ENCODE data around the gene CENPP. TPM values are rescaled to one million over a fixed set of nuclear protein-coding genes. Genes with fewer than 3 reads are reported as not detected.

The CENPP gene
- total and polyA plus RNA-seq, 3 experiments from 2014 or later, result 2.5 to 20.9 (median 19.5) TPM

GRCh38 chr9:92463387-92463786, 137.6 kb downstream of the CENPP start:
- peaks cover 0 to 1% (median 0%) of the 10 kb centered on the region in 3 donors for H3K36me3 Mint-ChIP-seq
- Histone ChIP-seq H3K36me3 (ENCODE audit: insufficient read depth, low read length) (no peaks in the 10 kb centered on the region), H3K27me3 (ENCODE audit: insufficient read depth, low read length, poor library complexity, severe bottlenecking) (no peaks in the 10 kb centered on the region), H3K27ac (ENCODE audit: low read depth, low read length) (no peak overlapping the region), H3K4me3 (ENCODE audit: low read length) (no peak overlapping the region), H3K4me1 (ENCODE audit: insufficient read depth, low read length) (no peaks in the 10 kb centered on the region), H3K9me3 (ENCODE audit: low read length) (no peaks in the 10 kb centered on the region)
- H3K4me1 Mint-ChIP-seq, result no peaks in the 10 kb centered on the region
- POLR2A ChIA-PET, result no interaction called here
- no peaks in the 10 kb centered on the region for H3K9me3 Mint-ChIP-seq
- no peak overlapping the region for H3K4me3 Mint-ChIP-seq
- CTCF ChIA-PET, result no interaction called here
- no peaks in the 10 kb centered on the region for H3K27me3 Mint-ChIP-seq
- DNase-seq, result no peak
- no peak overlapping the region for H3K27ac Mint-ChIP-seq

GRCh38 chr9:92463984-92464383, 138.2 kb downstream of the CENPP start:
- CTCF ChIA-PET, result no interaction called here

DNA sequence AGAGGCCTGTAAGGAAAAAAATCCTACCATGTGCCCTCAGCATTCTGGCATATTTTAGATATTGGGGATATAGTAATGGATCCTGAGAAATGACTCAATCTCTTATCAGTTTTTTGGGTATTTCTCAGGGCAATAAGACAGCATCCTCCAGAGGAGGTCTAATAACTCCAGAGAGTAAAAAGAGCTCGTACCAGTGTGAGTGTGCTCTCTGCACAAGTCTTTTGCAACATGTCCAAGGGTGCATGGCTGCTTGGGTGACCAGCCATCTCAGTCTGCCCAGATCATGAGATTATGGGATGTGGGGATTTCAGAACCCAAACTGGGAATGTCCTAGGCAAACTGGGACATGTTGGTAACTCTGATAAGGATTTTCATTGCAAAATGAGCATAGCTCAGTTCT, 141.3 kb downstream of the CENPP start:
- Mint-ChIP-seq H3K36me3 (peaks cover 0 to 1% (median 0%) of the 10 kb centered on the region in 3 donors), H3K9me3 (no peaks in the 10 kb centered on the region), H3K27me3 (peaks cover 0 to 2% of the 10 kb centered on the region in 2 donors), H3K27ac (no peak overlapping the region), H3K4me3 (no peak overlapping the region), H3K4me1 (no peaks in the 10 kb centered on the region)
- no peaks in the 10 kb centered on the region for H3K9me3 ChIP-seq (ENCODE audit: low read length)
- ChIA-PET CTCF (no interaction called here), POLR2A (no interaction called here)
- no peaks in the 10 kb centered on the region for H3K4me1 ChIP-seq (ENCODE audit: insufficient read depth, low read length)
- H3K4me3 ChIP-seq (ENCODE audit: low read length), result no peak overlapping the region
- no peaks in the 10 kb centered on the region for H3K36me3 ChIP-seq (ENCODE audit: insufficient read depth, low read length)
- no peak for DNase-seq
- H3K27me3 ChIP-seq (ENCODE audit: insufficient read depth, low read length, poor library complexity, severe bottlenecking), result no peaks in the 10 kb centered on the region
- H3K27ac ChIP-seq (ENCODE audit: low read depth, low read length), result no peak overlapping the region

More at GRCh38 chr9:92463984-92464383, 138.2 kb downstream of the CENPP start:
- H3K27me3 ChIP-seq (ENCODE audit: insufficient read depth, low read length, poor library complexity, severe bottlenecking), result no peaks in the 10 kb centered on the region
- H3K27me3 Mint-ChIP-seq, result no peaks in the 10 kb centered on the region
- POLR2A ChIA-PET, result no interaction called here
- H3K9me3 Mint-ChIP-seq, result no peaks in the 10 kb centered on the region
- no peaks in the 10 kb centered on the region for H3K4me1 Mint-ChIP-seq
- H3K9me3 ChIP-seq (ENCODE audit: low read length), result no peaks in the 10 kb centered on the region
- no peak overlapping the region for H3K27ac Mint-ChIP-seq
- H3K36me3 ChIP-seq (ENCODE audit: insufficient read depth, low read length), result no peaks in the 10 kb centered on the region
- no peak for DNase-seq
- H3K27ac ChIP-seq (ENCODE audit: low read depth, low read length), result no peak overlapping the region
- no peak overlapping the region for H3K4me3 Mint-ChIP-seq
- no peaks in the 10 kb centered on the region for H3K4me1 ChIP-seq (ENCODE audit: insufficient read depth, low read length)
- no peak overlapping the region for H3K4me3 ChIP-seq (ENCODE audit: low read length)
- peaks cover 0 to 1% (median 0%) of the 10 kb centered on the region in 3 donors for H3K36me3 Mint-ChIP-seq

- no peaks in the 10 kb centered on the region for H3K27me3 ChIP-seq (ENCODE audit: insufficient read depth, low read length, poor library complexity, severe bottlenecking)
- ChIA-PET CTCF (no interaction called here), POLR2A (no interaction called here)
- H3K36me3 ChIP-seq (ENCODE audit: insufficient read depth, low read length), result no peaks in the 10 kb centered on the region
- H3K27ac Mint-ChIP-seq, result no peak overlapping the region
- H3K4me1 Mint-ChIP-seq, result no peaks in the 10 kb centered on the region
- no peak overlapping the region for H3K4me3 Mint-ChIP-seq
- no peak overlapping the region for H3K4me3 ChIP-seq (ENCODE audit: low read length)
- H3K36me3 Mint-ChIP-seq, result peaks cover 0 to 1% (median 0%) of the 10 kb centered on the region in 3 donors
- no peaks in the 10 kb centered on the region for H3K9me3 Mint-ChIP-seq
- no peaks in the 10 kb centered on the region for H3K9me3 ChIP-seq (ENCODE audit: low read length)
- H3K4me1 ChIP-seq (ENCODE audit: insufficient read depth, low read length), result no peaks in the 10 kb centered on the region
- DNase-seq, result no peak
- peaks cover 0 to 2% of the 10 kb centered on the region in 2 donors for H3K27me3 Mint-ChIP-seq
- no peak overlapping the region for H3K27ac ChIP-seq (ENCODE audit: low read depth, low read length)
Measured at GRCh38 chr9:92467511-92467910, 141.8 kb downstream of the CENPP start.

- no peak overlapping the region for H3K4me3 ChIP-seq (ENCODE audit: low read length)
- no peak overlapping the region for H3K4me3 Mint-ChIP-seq
- no peaks in the 10 kb centered on the region for H3K4me1 Mint-ChIP-seq
- DNase-seq, result no peak
- CTCF ChIA-PET, result no interaction called here
- H3K9me3 Mint-ChIP-seq, result no peaks in the 10 kb centered on the region
- H3K36me3 ChIP-seq (ENCODE audit: insufficient read depth, low read length), result no peaks in the 10 kb centered on the region
- H3K27me3 Mint-ChIP-seq, result peaks cover 0 to 2% of the 10 kb centered on the region in 2 donors
- POLR2A ChIA-PET, result no interaction called here
- H3K36me3 Mint-ChIP-seq, result peaks cover 0 to 1% (median 0%) of the 10 kb centered on the region in 3 donors
- no peaks in the 10 kb centered on the region for H3K9me3 ChIP-seq (ENCODE audit: low read length)
- no peaks in the 10 kb centered on the region for H3K27me3 ChIP-seq (ENCODE audit: insufficient read depth, low read length, poor library complexity, severe bottlenecking)
- H3K4me1 ChIP-seq (ENCODE audit: insufficient read depth, low read length), result no peaks in the 10 kb centered on the region
- H3K27ac Mint-ChIP-seq, result no peak overlapping the region
- H3K27ac ChIP-seq (ENCODE audit: low read depth, low read length), result no peak overlapping the region
Measured at GRCh38 chr9:92468206-92468605, 142.5 kb downstream of the CENPP start.

GRCh38 chr9:92474587-92474986, 148.8 kb downstream of the CENPP start:
- Histone ChIP-seq H3K4me1 (ENCODE audit: insufficient read depth, low read length) (no peaks in the 10 kb centered on the region), H3K9me3 (ENCODE audit: low read length) (no peaks in the 10 kb centered on the region), H3K4me3 (ENCODE audit: low read length) (no peak overlapping the region), H3K36me3 (ENCODE audit: insufficient read depth, low read length) (no peaks in the 10 kb centered on the region), H3K27me3 (ENCODE audit: insufficient read depth, low read length, poor library complexity, severe bottlenecking) (no peaks in the 10 kb centered on the region), H3K27ac (ENCODE audit: low read depth, low read length) (no peak overlapping the region)
- H3K9me3 Mint-ChIP-seq, result no peaks in the 10 kb centered on the region
- H3K27me3 Mint-ChIP-seq, result no peaks in the 10 kb centered on the region
- H3K4me3 Mint-ChIP-seq, result no peak overlapping the region
- no peaks in the 10 kb centered on the region for H3K4me1 Mint-ChIP-seq
- DNase-seq, result no peak
- ChIA-PET CTCF (no interaction called here), POLR2A (no interaction called here)
- H3K36me3 Mint-ChIP-seq, result peaks cover 0 to 4% (median 0%) of the 10 kb centered on the region in 3 donors
- peak overlapping the region in 1 of 8 donors; percentile 36 for H3K27ac Mint-ChIP-seq

GRCh38 chr9:92476962-92477361, 151.2 kb downstream of the CENPP start:
- Mint-ChIP-seq H3K9me3 (no peaks in the 10 kb centered on the region), H3K27me3 (no peaks in the 10 kb centered on the region), H3K27ac (no peak overlapping the region), H3K4me1 (peaks cover 2 to 7% (median 4%) of the 10 kb centered on the region in 3 donors), H3K36me3 (peaks cover 0 to 4% (median 0%) of the 10 kb centered on the region in 3 donors), H3K4me3 (no peak overlapping the region)
- Histone ChIP-seq H3K4me1 (ENCODE audit: insufficient read depth, low read length) (no peaks in the 10 kb centered on the region), H3K27ac (ENCODE audit: low read depth, low read length) (no peak overlapping the region), H3K9me3 (ENCODE audit: low read length) (no peaks in the 10 kb centered on the region), H3K27me3 (ENCODE audit: insufficient read depth, low read length, poor library complexity, severe bottlenecking) (no peaks in the 10 kb centered on the region), H3K4me3 (ENCODE audit: low read length) (no peak overlapping the region), H3K36me3 (ENCODE audit: insufficient read depth, low read length) (no peaks in the 10 kb centered on the region)
- POLR2A ChIA-PET, result no interaction called here
- CTCF ChIA-PET, result no interaction called here
- DNase-seq, result no peak

GRCh38 chr9:92478783-92479182, 153.0 kb downstream of the CENPP start:
- H3K27me3 Mint-ChIP-seq, result no peaks in the 10 kb centered on the region
- H3K4me1 Mint-ChIP-seq, result peaks cover 2 to 7% (median 4%) of the 10 kb centered on the region in 3 donors
- no peak overlapping the region for H3K27ac Mint-ChIP-seq
- H3K27ac ChIP-seq (ENCODE audit: low read depth, low read length), result no peak overlapping the region
- no peaks in the 10 kb centered on the region for H3K9me3 Mint-ChIP-seq
- H3K4me1 ChIP-seq (ENCODE audit: insufficient read depth, low read length), result no peaks in the 10 kb centered on the region
- CTCF ChIA-PET, result no interaction called here
- no peak overlapping the region for H3K4me3 Mint-ChIP-seq
- H3K27me3 ChIP-seq (ENCODE audit: insufficient read depth, low read length, poor library complexity, severe bottlenecking), result no peaks in the 10 kb centered on the region
- H3K9me3 ChIP-seq (ENCODE audit: low read length), result no peaks in the 10 kb centered on the region
- POLR2A ChIA-PET, result no interaction called here
- H3K36me3 Mint-ChIP-seq, result no peaks in the 10 kb centered on the region
- DNase-seq, result no peak
- no peaks in the 10 kb centered on the region for H3K36me3 ChIP-seq (ENCODE audit: insufficient read depth, low read length)
- H3K4me3 ChIP-seq (ENCODE audit: low read length), result no peak overlapping the region

DNA sequence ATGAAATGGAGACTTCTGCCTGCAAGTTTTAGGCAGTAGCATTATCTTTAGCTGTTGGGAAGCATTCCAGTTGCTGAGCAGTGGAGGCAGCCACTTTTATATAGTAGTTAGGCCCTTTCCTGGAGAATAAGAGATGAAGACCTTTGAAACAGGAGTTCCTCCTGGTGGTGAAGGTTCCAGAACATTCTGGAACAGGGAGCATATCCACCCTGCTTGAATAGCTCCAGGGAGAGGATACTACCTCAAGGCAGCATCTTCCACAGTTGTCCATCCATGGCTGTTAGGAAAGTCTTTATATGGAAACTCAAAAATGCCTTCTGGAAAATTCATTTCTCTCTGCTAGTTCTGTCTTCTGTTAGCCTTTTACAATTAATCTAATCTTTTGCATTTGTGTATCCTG, 153.6 kb downstream of the CENPP start:
- CTCF ChIA-PET, result no interaction called here
- no peaks in the 10 kb centered on the region for H3K4me1 ChIP-seq (ENCODE audit: insufficient read depth, low read length)
- peaks cover 2 to 7% (median 4%) of the 10 kb centered on the region in 3 donors for H3K4me1 Mint-ChIP-seq
- H3K4me3 Mint-ChIP-seq, result no peak overlapping the region
- POLR2A ChIA-PET, result interaction anchor here (0.5 kb wide), 1 partner anchor 11 kb away, joined by 3 read pairs; no protein-coding TSS in a partner anchor
- H3K27ac Mint-ChIP-seq, result no peak overlapping the region
- H3K27me3 Mint-ChIP-seq, result no peaks in the 10 kb centered on the region
- H3K36me3 Mint-ChIP-seq, result no peaks in the 10 kb centered on the region
- H3K27ac ChIP-seq (ENCODE audit: low read depth, low read length), result no peak overlapping the region
- no peaks in the 10 kb centered on the region for H3K9me3 ChIP-seq (ENCODE audit: low read length)
- H3K36me3 ChIP-seq (ENCODE audit: insufficient read depth, low read length), result no peaks in the 10 kb centered on the region
- H3K4me3 ChIP-seq (ENCODE audit: low read length), result no peak overlapping the region
- no peaks in the 10 kb centered on the region for H3K27me3 ChIP-seq (ENCODE audit: insufficient read depth, low read length, poor library complexity, severe bottlenecking)
- no peak for DNase-seq
- H3K9me3 Mint-ChIP-seq, result no peaks in the 10 kb centered on the region
